WTC11 (cell line): ENCODE results near the gene INTS7. TPM values are rescaled to one million over a fixed set of nuclear protein-coding genes. Genes with fewer than 3 reads are reported as not detected.

Experiments
- ATAC-seq: fragments of 200-7000 bp; cut with Tn5 transposase; 2 replicates; pipeline ENCODE4 v1.10.0; 2021; ENCODE audit warnings: mild to moderate bottlenecking, moderate library complexity
- CTCF ChIA-PET: fragments of 300-600 bp; sonication (Branson Sonifier 250); formaldehyde crosslinking; loops from one replicate; lab custom pipeline; 2021; ENCODE audit warnings: antibody characterized with exemption; lab: Charles Lee
- POLR2A ChIA-PET: fragments of 350-600 bp; sonication (Branson Sonifier 250); formaldehyde crosslinking; loops from one replicate; lab custom pipeline; 2021; ENCODE audit warnings: antibody characterized with exemption; lab: Charles Lee
- DNase-seq: peaks from one replicate; pipeline ENCODE4 v3.0.0; 2021; ENCODE audit warnings: low spot score
- H3K27ac Mint-ChIP-seq: 2 replicates; pipeline ENCODE4 v1.8.0; 2021; ENCODE audit warnings: mixed read lengths
- H3K27me3 Mint-ChIP-seq: 2 replicates; pipeline ENCODE4 v1.8.0; 2021; ENCODE audit warnings: low read depth, mild to moderate bottlenecking, moderate library complexity, mixed read lengths
- H3K36me3 Mint-ChIP-seq: 2 replicates; pipeline ENCODE4 v1.8.0; 2021; ENCODE audit warnings: mixed read lengths
- H3K4me1 Mint-ChIP-seq: 2 replicates; pipeline ENCODE4 v1.8.0; 2022; ENCODE audit warnings: mixed read lengths
- H3K4me3 Mint-ChIP-seq: 2 replicates; pipeline ENCODE4 v1.8.0; 2021; ENCODE audit warnings: mild to moderate bottlenecking, moderate library complexity, mixed read lengths
- H3K9me3 Mint-ChIP-seq: 2 replicates; pipeline ENCODE4 v1.8.0; 2021; ENCODE audit warnings: mixed read lengths
- ATF1 ChIP-seq: sonication (generic); formaldehyde crosslinking; IDR thresholded peaks from 2 replicates; pipeline ENCODE4 v1.8.1; 2023; ENCODE audit warnings: mild to moderate bottlenecking, moderate library complexity, missing genetic modification reagents
- ATF3 ChIP-seq: sonication (generic); formaldehyde crosslinking; conservative IDR thresholded peaks from 2 replicates; pipeline ENCODE4 v1.8.1; 2022; ENCODE audit warnings: mild to moderate bottlenecking, missing genetic modification reagents
- ATF6 ChIP-seq: sonication (generic); formaldehyde crosslinking; IDR thresholded peaks from 2 replicates; pipeline ENCODE4 v1.8.1; 2023; ENCODE audit warnings: mild to moderate bottlenecking, missing genetic modification reagents
- CBFB ChIP-seq: sonication (generic); formaldehyde crosslinking; IDR thresholded peaks from 2 replicates; pipeline ENCODE4 v1.8.1; 2022; ENCODE audit warnings: mild to moderate bottlenecking, low read depth, missing genetic modification reagents
- CREB1 ChIP-seq: sonication (generic); formaldehyde crosslinking; IDR thresholded peaks from 2 replicates; pipeline ENCODE4 v1.8.0; 2023; ENCODE audit warnings: mild to moderate bottlenecking, missing genetic modification reagents
- ELF4 ChIP-seq: sonication (generic); formaldehyde crosslinking; IDR thresholded peaks from 2 replicates; pipeline ENCODE4 v1.8.1; 2022; ENCODE audit warnings: low read depth, mild to moderate bottlenecking, moderate library complexity, missing genetic modification reagents
- ESRRA ChIP-seq: sonication (generic); formaldehyde crosslinking; IDR thresholded peaks from 2 replicates; pipeline ENCODE4 v1.8.1; 2022; ENCODE audit warnings: mild to moderate bottlenecking, missing genetic modification reagents, borderline replicate concordance
- ETV6 ChIP-seq: sonication (generic); formaldehyde crosslinking; IDR thresholded peaks from 2 replicates; pipeline ENCODE4 v1.8.1; 2022; ENCODE audit warnings: mild to moderate bottlenecking, missing genetic modification reagents
- GABPB1 ChIP-seq: sonication (generic); formaldehyde crosslinking; IDR thresholded peaks from 2 replicates; pipeline ENCODE4 v1.8.1; 2023; ENCODE audit warnings: mild to moderate bottlenecking, missing genetic modification reagents
- GRHL2 ChIP-seq: fragments of 250-450 bp; sonication (Bioruptor Pico); IDR thresholded peaks from 2 replicates; pipeline ENCODE4 v1.8.0; 2022; ENCODE audit warnings: mild to moderate bottlenecking, moderate library complexity; ENCODE audit not compliant: insufficient replicate concordance, severe bottlenecking
- MAX ChIP-seq: sonication (generic); formaldehyde crosslinking; IDR thresholded peaks from 2 replicates; pipeline ENCODE4 v1.8.0; 2022; ENCODE audit warnings: mild to moderate bottlenecking, missing genetic modification reagents
- MLX ChIP-seq: sonication (generic); formaldehyde crosslinking; IDR thresholded peaks from 2 replicates; pipeline ENCODE4 v1.8.1; 2023; ENCODE audit warnings: mild to moderate bottlenecking, missing genetic modification reagents, moderate library complexity
- NFYB ChIP-seq: sonication (generic); formaldehyde crosslinking; conservative IDR thresholded peaks from 2 replicates; pipeline ENCODE4 v1.8.0; 2022; ENCODE audit warnings: low read depth, missing genetic modification reagents
- OVOL2 ChIP-seq: fragments of 250-450 bp; sonication (Bioruptor Pico); IDR thresholded peaks from 2 replicates; pipeline ENCODE4 v1.9.0; 2021; ENCODE audit warnings: mild to moderate bottlenecking, borderline replicate concordance
- PRRX2 ChIP-seq: fragments of 250-450 bp; sonication (Bioruptor Pico); IDR thresholded peaks from 2 replicates; pipeline ENCODE4 v1.8.0; 2021; ENCODE audit warnings: mild to moderate bottlenecking
- TEAD1 ChIP-seq: sonication (generic); formaldehyde crosslinking; IDR thresholded peaks from 2 replicates; pipeline ENCODE4 v1.8.0; 2022; ENCODE audit warnings: mild to moderate bottlenecking, missing genetic modification reagents
- ZNF219 ChIP-seq: sonication (generic); formaldehyde crosslinking; IDR thresholded peaks from 2 replicates; pipeline ENCODE4 v1.8.0; 2023; ENCODE audit warnings: missing genetic modification reagents, mild to moderate bottlenecking, borderline replicate concordance
- total RNA-seq: library from RNA; stranded (reverse); gene quantifications from 3 replicates; pipeline ENCODE4 v1.2.3, GENCODE V29; 2021
- TF ChIP-seq, protein P1 (sequence below): sonication (generic); formaldehyde crosslinking; IDR thresholded peaks from 2 replicates; pipeline ENCODE4 v1.8.1; 2023; ENCODE audit warnings: mild to moderate bottlenecking, missing genetic modification reagents, borderline replicate concordance
- TF ChIP-seq, protein P2 (sequence below): sonication (generic); formaldehyde crosslinking; IDR thresholded peaks from 2 replicates; pipeline ENCODE4 v1.8.0; 2022; ENCODE audit warnings: mild to moderate bottlenecking, missing genetic modification reagents
- TF ChIP-seq, protein P3 (sequence below): sonication (generic); formaldehyde crosslinking; IDR thresholded peaks from 2 replicates; pipeline ENCODE4 v1.8.1; 2023; ENCODE audit warnings: mild to moderate bottlenecking, moderate library complexity, missing genetic modification reagents

Gene INTS7
- total RNA-seq, 1 experiment from 2014 or later = 17.2 TPM

- Mint-ChIP-seq H3K4me3 (no peak overlapping the region), H3K27ac (no peak overlapping the region), H3K36me3 (peaks cover 10% of the 10 kb centered on the region), H3K4me1 (peaks cover 7% of the 10 kb centered on the region), H3K9me3 (no peaks in the 10 kb centered on the region), H3K27me3 (no peaks in the 10 kb centered on the region)
- POLR2A ChIA-PET = no interaction called here
- no peak for TF ChIP-seq OVOL2
- ATAC-seq (no peak), DNase-seq (no peak)
- CTCF ChIA-PET = no interaction called here
These were observed 56.8 kb downstream of the INTS7 start for GRCh38 chr1:211978596-211978995.

- no peaks in the 10 kb centered on the region for H3K27me3 Mint-ChIP-seq
- DNase-seq (no peak), ATAC-seq (no peak)
- H3K36me3 Mint-ChIP-seq = peaks cover 10% of the 10 kb centered on the region
- CTCF ChIA-PET = no interaction called here
- no peak overlapping the region for H3K27ac Mint-ChIP-seq
- H3K4me1 Mint-ChIP-seq = peaks cover 7% of the 10 kb centered on the region
- H3K4me3 Mint-ChIP-seq = no peak overlapping the region
- no peaks in the 10 kb centered on the region for H3K9me3 Mint-ChIP-seq
- POLR2A ChIA-PET = no interaction called here
- no peak for TF ChIP-seq ESRRA
- TF ChIP-seq TEAD1 (CRISPR knock-in tag) = no peak
- TF ChIP-seq OVOL2 = no peak
- TF ChIP-seq ATF3 (CRISPR knock-in tag) = no peak
- TF ChIP-seq GABPB1 (CRISPR knock-in tag) = no peak
- TF ChIP-seq CREB1 (CRISPR knock-in tag) = no peak
- no peak for TF ChIP-seq GRHL2
- TF ChIP-seq, protein P1, sequence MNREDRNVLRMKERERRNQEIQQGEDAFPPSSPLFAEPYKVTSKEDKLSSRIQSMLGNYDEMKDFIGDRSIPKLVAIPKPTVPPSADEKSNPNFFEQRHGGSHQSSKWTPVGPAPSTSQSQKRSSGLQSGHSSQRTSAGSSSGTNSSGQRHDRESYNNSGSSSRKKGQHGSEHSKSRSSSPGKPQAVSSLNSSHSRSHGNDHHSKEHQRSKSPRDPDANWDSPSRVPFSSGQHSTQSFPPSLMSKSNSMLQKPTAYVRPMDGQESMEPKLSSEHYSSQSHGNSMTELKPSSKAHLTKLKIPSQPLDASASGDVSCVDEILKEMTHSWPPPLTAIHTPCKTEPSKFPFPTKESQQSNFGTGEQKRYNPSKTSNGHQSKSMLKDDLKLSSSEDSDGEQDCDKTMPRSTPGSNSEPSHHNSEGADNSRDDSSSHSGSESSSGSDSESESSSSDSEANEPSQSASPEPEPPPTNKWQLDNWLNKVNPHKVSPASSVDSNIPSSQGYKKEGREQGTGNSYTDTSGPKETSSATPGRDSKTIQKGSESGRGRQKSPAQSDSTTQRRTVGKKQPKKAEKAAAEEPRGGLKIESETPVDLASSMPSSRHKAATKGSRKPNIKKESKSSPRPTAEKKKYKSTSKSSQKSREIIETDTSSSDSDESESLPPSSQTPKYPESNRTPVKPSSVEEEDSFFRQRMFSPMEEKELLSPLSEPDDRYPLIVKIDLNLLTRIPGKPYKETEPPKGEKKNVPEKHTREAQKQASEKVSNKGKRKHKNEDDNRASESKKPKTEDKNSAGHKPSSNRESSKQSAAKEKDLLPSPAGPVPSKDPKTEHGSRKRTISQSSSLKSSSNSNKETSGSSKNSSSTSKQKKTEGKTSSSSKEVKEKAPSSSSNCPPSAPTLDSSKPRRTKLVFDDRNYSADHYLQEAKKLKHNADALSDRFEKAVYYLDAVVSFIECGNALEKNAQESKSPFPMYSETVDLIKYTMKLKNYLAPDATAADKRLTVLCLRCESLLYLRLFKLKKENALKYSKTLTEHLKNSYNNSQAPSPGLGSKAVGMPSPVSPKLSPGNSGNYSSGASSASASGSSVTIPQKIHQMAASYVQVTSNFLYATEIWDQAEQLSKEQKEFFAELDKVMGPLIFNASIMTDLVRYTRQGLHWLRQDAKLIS = no peak
- TF ChIP-seq MAX (CRISPR knock-in tag) = no peak
- TF ChIP-seq ATF1 (CRISPR knock-in tag) = no peak
- TF ChIP-seq, protein P2, sequence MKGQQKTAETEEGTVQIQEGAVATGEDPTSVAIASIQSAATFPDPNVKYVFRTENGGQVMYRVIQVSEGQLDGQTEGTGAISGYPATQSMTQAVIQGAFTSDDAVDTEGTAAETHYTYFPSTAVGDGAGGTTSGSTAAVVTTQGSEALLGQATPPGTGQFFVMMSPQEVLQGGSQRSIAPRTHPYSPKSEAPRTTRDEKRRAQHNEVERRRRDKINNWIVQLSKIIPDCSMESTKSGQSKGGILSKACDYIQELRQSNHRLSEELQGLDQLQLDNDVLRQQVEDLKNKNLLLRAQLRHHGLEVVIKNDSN (CRISPR knock-in tag) = no peak
These were observed 60.0 kb downstream of the INTS7 start for GRCh38 chr1:211975152-211975941.

DNA sequence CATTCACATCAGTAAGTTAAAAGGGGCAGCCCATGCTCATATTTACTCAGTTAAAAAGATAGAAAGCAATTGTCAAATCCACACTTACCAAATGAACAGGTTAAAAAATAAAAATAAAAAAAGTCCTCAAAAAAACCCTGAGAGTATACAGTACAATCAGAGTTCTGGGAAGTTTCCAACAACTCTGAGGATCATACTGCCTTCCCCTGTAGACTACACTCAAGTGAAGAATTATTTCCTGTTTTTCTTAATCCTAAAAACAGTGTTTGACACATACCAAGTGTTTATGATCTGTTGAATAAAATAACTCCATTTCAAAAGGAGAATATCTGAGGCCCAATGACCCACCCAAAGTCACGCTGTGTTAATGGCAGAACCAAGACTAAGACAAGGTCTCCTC is 61.8 kb downstream of the INTS7 start:
- Mint-ChIP-seq H3K4me1 (peaks cover 7% of the 10 kb centered on the region), H3K27me3 (no peaks in the 10 kb centered on the region), H3K36me3 (peaks cover 10% of the 10 kb centered on the region), H3K27ac (no peak overlapping the region), H3K4me3 (no peak overlapping the region), H3K9me3 (no peaks in the 10 kb centered on the region)
- no peak for ATAC-seq
- no peak for DNase-seq
- ChIA-PET CTCF (no interaction called here), POLR2A (no interaction called here)
- no peak for TF ChIP-seq ETV6 (CRISPR knock-in tag)
- TF ChIP-seq CREB1 (CRISPR knock-in tag) = no peak
- TF ChIP-seq CBFB (CRISPR knock-in tag) = no peak
- no peak for TF ChIP-seq MLX
- TF ChIP-seq, protein P3, sequence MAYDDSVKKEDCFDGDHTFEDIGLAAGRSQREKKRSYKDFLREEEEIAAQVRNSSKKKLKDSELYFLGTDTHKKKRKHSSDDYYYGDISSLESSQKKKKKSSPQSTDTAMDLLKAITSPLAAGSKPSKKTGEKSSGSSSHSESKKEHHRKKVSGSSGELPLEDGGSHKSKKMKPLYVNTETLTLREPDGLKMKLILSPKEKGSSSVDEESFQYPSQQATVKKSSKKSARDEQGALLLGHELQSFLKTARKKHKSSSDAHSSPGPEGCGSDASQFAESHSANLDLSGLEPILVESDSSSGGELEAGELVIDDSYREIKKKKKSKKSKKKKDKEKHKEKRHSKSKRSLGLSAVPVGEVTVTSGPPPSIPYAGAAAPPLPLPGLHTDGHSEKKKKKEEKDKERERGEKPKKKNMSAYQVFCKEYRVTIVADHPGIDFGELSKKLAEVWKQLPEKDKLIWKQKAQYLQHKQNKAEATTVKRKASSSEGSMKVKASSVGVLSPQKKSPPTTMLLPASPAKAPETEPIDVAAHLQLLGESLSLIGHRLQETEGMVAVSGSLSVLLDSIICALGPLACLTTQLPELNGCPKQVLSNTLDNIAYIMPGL (CRISPR knock-in tag) = no peak
- no peak for TF ChIP-seq NFYB (CRISPR knock-in tag)
- TF ChIP-seq ZNF219 (CRISPR knock-in tag) = no peak
- TF ChIP-seq ATF6 (CRISPR knock-in tag) = no peak
- TF ChIP-seq PRRX2 (CRISPR knock-in tag) = no peak
- TF ChIP-seq ELF4 = no peak
